Astrocyte (in vitro differentiated cells and primary cell): ENCODE results near the gene SMIM35. TPM values are rescaled to one million over a fixed set of nuclear protein-coding genes. Genes with fewer than 3 reads are reported as not detected.

Experiments used
- DNase-seq: peaks from one replicate; pipeline ENCODE4 v3.0.0-alpha.2; 2010; ENCODE audit warnings: low read depth
- FAIRE-seq: peaks from 2 replicates; lab custom pipeline; 2011; peaks lifted over from hg19 to GRCh38; lab: Jason Lieb, UNC
- H2AFZ ChIP-seq: 2 replicates; pipeline ENCODE4 v1.6.0; 2012; ENCODE audit warnings: low read depth, low read length, inconsistent platforms
- H3K27ac ChIP-seq: 2 replicates; pipeline ENCODE4 v1.5.1; 2011; ENCODE audit warnings: low read depth, low read length, inconsistent platforms
- H3K27me3 ChIP-seq: 2 replicates; pipeline ENCODE4 v1.6.0; 2011; ENCODE audit warnings: low read length, inconsistent platforms; ENCODE audit not compliant: insufficient read depth
- H3K36me3 ChIP-seq: 2 replicates; pipeline ENCODE4 v1.5.1; 2011; ENCODE audit warnings: low read length, inconsistent platforms; ENCODE audit not compliant: insufficient read depth
- H3K4me1 ChIP-seq: 2 replicates; pipeline ENCODE4 v1.5.1; 2011; ENCODE audit warnings: low read length, inconsistent platforms; ENCODE audit not compliant: insufficient read depth
- H3K4me2 ChIP-seq: 2 replicates; pipeline ENCODE4 v1.6.0; 2012; ENCODE audit warnings: low read length, inconsistent platforms
- H3K4me3 ChIP-seq: 2 replicates; pipeline ENCODE4 v1.5.1; 2011; ENCODE audit warnings: low read depth, mild to moderate bottlenecking, low read length, inconsistent platforms; ENCODE audit not compliant: insufficient read depth
- H3K79me2 ChIP-seq: 2 replicates; pipeline ENCODE4 v1.6.0; 2012; ENCODE audit warnings: mild to moderate bottlenecking, low read length, inconsistent platforms; ENCODE audit not compliant: insufficient read depth
- H3K9ac ChIP-seq: 2 replicates; pipeline ENCODE4 v1.6.0; 2012; ENCODE audit warnings: mild to moderate bottlenecking, low read length, inconsistent platforms
- H3K9me3 ChIP-seq: 2 replicates; pipeline ENCODE4 v1.5.1; 2012; ENCODE audit warnings: low read depth, mild to moderate bottlenecking, low read length, inconsistent platforms; ENCODE audit not compliant: insufficient read depth
- H4K20me1 ChIP-seq: 2 replicates; pipeline ENCODE4 v1.6.0; 2012; ENCODE audit warnings: low read length, inconsistent platforms; ENCODE audit not compliant: insufficient read depth
- H3K27ac Mint-ChIP-seq: one replicate; pipeline ENCODE4 v1.8.0; 2021; ENCODE audit warnings: mild to moderate bottlenecking, mixed read lengths; ENCODE audit not compliant: unreplicated experiment
- H3K27me3 Mint-ChIP-seq: one replicate; pipeline ENCODE4 v1.8.0; 2021; ENCODE audit warnings: low read depth, mixed read lengths; ENCODE audit not compliant: unreplicated experiment
- H3K36me3 Mint-ChIP-seq: one replicate; pipeline ENCODE4 v1.8.0; 2021; ENCODE audit warnings: low read depth, mixed read lengths; ENCODE audit not compliant: unreplicated experiment
- H3K4me1 Mint-ChIP-seq: one replicate; pipeline ENCODE4 v1.8.0; 2021; ENCODE audit warnings: low read depth, mixed read lengths; ENCODE audit not compliant: unreplicated experiment
- H3K4me3 Mint-ChIP-seq: one replicate; pipeline ENCODE4 v1.8.0; 2021; ENCODE audit warnings: mild to moderate bottlenecking, moderate library complexity, mixed read lengths; ENCODE audit not compliant: unreplicated experiment
- H3K9me3 Mint-ChIP-seq: one replicate; pipeline ENCODE4 v1.8.0; 2021; ENCODE audit warnings: mild to moderate bottlenecking, mixed read lengths; ENCODE audit not compliant: unreplicated experiment
- EZH2 ChIP-seq: IDR thresholded peaks from 2 replicates; pipeline ENCODE4 v1.6.1; 2012; ENCODE audit warnings: mild to moderate bottlenecking, low read length, inconsistent platforms; ENCODE audit not compliant: insufficient read depth
- total RNA-seq: library from RNA; stranded (reverse); gene quantifications from 2 replicates; pipeline ENCODE4 v1.2.1, GENCODE V29; 2021
- TF ChIP-seq, protein P1 (sequence below): IDR thresholded peaks from 2 replicates; pipeline ENCODE4 v1.5.1; 2011; ENCODE audit warnings: low read depth, mild to moderate bottlenecking, inconsistent platforms, low read length, moderate library complexity; ENCODE audit not compliant: insufficient read depth

Gene SMIM35
- total RNA-seq, 1 donor from 2014 or later = not detected

DNA sequence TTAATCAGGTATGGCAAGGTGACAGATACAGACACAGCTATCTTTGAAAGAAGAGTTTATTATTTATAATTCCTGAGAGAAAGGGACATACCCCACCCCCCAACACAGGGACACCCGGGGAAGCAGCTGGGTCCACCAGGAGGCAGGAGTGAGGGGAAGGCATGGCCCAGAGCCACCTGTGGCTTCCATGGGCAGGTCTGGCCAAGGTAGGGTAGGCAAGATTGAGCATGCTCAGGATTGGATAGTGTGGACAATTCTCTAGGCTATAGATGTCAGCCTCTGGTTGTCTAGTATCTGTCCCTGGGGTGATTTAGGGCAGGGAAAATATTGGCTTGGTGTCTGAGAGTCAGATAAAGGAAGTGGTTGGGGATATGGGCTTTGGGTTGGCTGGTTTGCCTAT lies 27.5 kb upstream of the SMIM35 start:
- Histone ChIP-seq H2AFZ (no peak overlapping the region), H3K9ac (no peak overlapping the region), H4K20me1 (no peaks in the 10 kb centered on the region), H3K27me3 (no peaks in the 10 kb centered on the region), H3K9me3 (no peaks in the 10 kb centered on the region), H3K79me2 (no peaks in the 10 kb centered on the region), H3K36me3 (no peaks in the 10 kb centered on the region), H3K4me3 (no peak overlapping the region), H3K4me2 (no peak overlapping the region), H3K4me1 (no peaks in the 10 kb centered on the region), H3K27ac (no peak overlapping the region)
- TF ChIP-seq, protein P1, sequence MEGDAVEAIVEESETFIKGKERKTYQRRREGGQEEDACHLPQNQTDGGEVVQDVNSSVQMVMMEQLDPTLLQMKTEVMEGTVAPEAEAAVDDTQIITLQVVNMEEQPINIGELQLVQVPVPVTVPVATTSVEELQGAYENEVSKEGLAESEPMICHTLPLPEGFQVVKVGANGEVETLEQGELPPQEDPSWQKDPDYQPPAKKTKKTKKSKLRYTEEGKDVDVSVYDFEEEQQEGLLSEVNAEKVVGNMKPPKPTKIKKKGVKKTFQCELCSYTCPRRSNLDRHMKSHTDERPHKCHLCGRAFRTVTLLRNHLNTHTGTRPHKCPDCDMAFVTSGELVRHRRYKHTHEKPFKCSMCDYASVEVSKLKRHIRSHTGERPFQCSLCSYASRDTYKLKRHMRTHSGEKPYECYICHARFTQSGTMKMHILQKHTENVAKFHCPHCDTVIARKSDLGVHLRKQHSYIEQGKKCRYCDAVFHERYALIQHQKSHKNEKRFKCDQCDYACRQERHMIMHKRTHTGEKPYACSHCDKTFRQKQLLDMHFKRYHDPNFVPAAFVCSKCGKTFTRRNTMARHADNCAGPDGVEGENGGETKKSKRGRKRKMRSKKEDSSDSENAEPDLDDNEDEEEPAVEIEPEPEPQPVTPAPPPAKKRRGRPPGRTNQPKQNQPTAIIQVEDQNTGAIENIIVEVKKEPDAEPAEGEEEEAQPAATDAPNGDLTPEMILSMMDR = no peak
- TF ChIP-seq EZH2 = no peak
- FAIRE-seq = no peak
- H3K36me3 Mint-ChIP-seq = no peaks in the 10 kb centered on the region
- H3K4me3 Mint-ChIP-seq = no peak overlapping the region
- DNase-seq = no peak
- H3K27ac Mint-ChIP-seq = no peak overlapping the region
- H3K9me3 Mint-ChIP-seq = no peaks in the 10 kb centered on the region
- peaks cover 2% of the 10 kb centered on the region for H3K4me1 Mint-ChIP-seq
- peaks cover 46% of the 10 kb centered on the region for H3K27me3 Mint-ChIP-seq

DNA sequence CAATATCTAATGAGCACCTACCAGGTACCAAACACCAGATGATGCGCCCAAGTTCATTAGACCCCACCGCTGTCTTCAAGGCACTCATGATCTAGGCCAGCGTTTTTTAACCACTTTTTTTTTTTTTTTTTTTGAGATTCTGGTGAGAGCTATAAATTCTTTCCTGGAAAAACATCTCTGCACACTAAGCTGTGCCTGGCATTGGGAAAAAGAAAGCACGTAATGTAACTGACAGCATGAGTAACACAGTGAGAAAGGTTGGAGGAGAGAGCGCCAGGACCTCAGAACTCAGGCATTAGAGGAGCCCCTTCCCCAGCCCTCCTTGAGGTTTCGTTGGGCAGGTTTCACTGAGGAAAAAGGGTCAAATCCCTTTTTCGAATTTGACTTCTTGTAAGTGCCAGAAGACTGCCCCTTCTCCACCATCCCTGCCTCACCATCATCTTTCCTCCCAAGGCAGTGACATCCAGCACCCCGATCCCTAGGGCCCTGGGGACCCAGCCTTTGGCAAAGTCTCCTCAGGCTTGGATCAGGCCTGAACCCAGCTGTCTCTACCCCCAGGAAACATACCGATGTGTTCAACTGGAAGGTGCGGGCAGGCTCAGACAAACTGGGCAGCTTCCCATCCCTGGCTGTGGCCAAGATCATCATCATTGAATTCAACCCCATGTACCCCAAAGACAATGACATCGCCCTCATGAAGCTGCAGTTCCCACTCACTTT lies 26.1 kb upstream of the SMIM35 start:
- DNase-seq (no peak), FAIRE-seq (no peak)
- H3K36me3 Mint-ChIP-seq = no peaks in the 10 kb centered on the region
- H3K9me3 Mint-ChIP-seq = no peaks in the 10 kb centered on the region
- H3K27ac Mint-ChIP-seq = no peak overlapping the region
- peaks cover 7% of the 10 kb centered on the region for H3K4me1 Mint-ChIP-seq
- Histone ChIP-seq H3K27me3 (no peaks in the 10 kb centered on the region), H3K27ac (no peak overlapping the region), H3K9ac (no peak overlapping the region), H3K4me3 (no peak overlapping the region), H4K20me1 (no peaks in the 10 kb centered on the region), H2AFZ (no peak overlapping the region), H3K4me2 (no peak overlapping the region), H3K4me1 (no peaks in the 10 kb centered on the region), H3K9me3 (no peaks in the 10 kb centered on the region), H3K79me2 (no peaks in the 10 kb centered on the region), H3K36me3 (no peaks in the 10 kb centered on the region)
- H3K27me3 Mint-ChIP-seq = peaks cover 36% of the 10 kb centered on the region
- no peak overlapping the region for H3K4me3 Mint-ChIP-seq
- TF ChIP-seq, protein P1 = no peak
- TF ChIP-seq EZH2 = no peak

DNA sequence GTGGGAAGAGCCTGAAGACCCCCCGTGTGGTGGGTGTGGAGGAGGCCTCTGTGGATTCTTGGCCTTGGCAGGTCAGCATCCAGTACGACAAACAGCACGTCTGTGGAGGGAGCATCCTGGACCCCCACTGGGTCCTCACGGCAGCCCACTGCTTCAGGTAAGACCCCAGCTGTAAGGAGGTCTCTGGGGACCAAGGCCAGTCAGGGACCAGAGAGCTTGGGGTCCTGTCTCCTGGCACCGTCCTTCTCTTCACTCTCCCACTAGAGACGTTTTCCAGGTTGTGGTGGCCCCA lies 24.9 kb upstream of the SMIM35 start:
- H3K4me3 Mint-ChIP-seq = no peak overlapping the region
- no peaks in the 10 kb centered on the region for H3K79me2 ChIP-seq
- no peak overlapping the region for H3K4me3 ChIP-seq
- no peak overlapping the region for H3K27ac ChIP-seq
- H3K4me1 ChIP-seq = no peaks in the 10 kb centered on the region
- H4K20me1 ChIP-seq = no peaks in the 10 kb centered on the region
- peaks cover 7% of the 10 kb centered on the region for H3K4me1 Mint-ChIP-seq
- H3K9ac ChIP-seq = no peak overlapping the region
- no peak overlapping the region for H2AFZ ChIP-seq
- no peaks in the 10 kb centered on the region for H3K9me3 ChIP-seq
- H3K27ac Mint-ChIP-seq = no peak overlapping the region
- no peak overlapping the region for H3K4me2 ChIP-seq
- FAIRE-seq (no peak), DNase-seq (no peak)
- no peaks in the 10 kb centered on the region for H3K9me3 Mint-ChIP-seq
- H3K36me3 ChIP-seq = no peaks in the 10 kb centered on the region
- H3K27me3 ChIP-seq = no peaks in the 10 kb centered on the region
- peaks cover 29% of the 10 kb centered on the region for H3K27me3 Mint-ChIP-seq
- no peak for TF ChIP-seq EZH2
- TF ChIP-seq, protein P1 = no peak
- H3K36me3 Mint-ChIP-seq = no peaks in the 10 kb centered on the region
